HG02759 (cell line): ENCODE results near the gene LRCOL1.
"Not testable (repeated sequence)": the region's sequence is repeated elsewhere in the genome, so short reads cannot be mapped to it uniquely, and the experiment has no call there.

Experiments
- ATAC-seq: cut with Tn5 transposase; IDR thresholded peaks from one replicate; pipeline ENCODE4 v1.9.1; 2021; ENCODE audit warnings: mild to moderate bottlenecking, moderate library complexity; ENCODE audit not compliant: unreplicated experiment

The LRCOL1 gene

GRCh38 chr12:132602572-132603239 lies 7.7 kb downstream of the LRCOL1 start:
- ATAC-seq: no peak

- ATAC-seq: no peak
Observed at GRCh38 chr12:132601171-132601883, 9.1 kb downstream of the LRCOL1 start.

- ATAC-seq: no peak
Observed at GRCh38 chr12:132600048-132601032, 10.0 kb downstream of the LRCOL1 start.

DNA sequence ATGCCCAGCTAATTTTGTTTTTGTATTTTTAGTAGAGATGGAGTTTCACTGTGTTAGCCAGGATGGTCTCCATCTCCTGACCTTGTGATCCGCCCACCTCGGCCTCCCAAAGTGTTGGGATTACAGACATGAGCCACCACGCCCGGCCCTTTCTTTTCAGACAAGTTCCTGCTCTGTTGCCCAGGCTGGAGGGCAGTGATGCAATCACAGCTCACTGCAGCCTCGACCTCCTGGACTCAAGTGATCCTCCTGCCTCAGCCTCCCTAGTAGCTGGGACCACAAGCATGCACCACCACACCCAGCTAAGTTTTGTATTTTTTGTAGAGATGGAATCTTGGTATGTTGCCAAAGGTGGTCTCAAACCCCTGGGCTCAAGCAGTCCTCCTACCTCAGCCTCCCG lies 10.9 kb downstream of the LRCOL1 start:
- not testable (repeated sequence) for ATAC-seq

DNA sequence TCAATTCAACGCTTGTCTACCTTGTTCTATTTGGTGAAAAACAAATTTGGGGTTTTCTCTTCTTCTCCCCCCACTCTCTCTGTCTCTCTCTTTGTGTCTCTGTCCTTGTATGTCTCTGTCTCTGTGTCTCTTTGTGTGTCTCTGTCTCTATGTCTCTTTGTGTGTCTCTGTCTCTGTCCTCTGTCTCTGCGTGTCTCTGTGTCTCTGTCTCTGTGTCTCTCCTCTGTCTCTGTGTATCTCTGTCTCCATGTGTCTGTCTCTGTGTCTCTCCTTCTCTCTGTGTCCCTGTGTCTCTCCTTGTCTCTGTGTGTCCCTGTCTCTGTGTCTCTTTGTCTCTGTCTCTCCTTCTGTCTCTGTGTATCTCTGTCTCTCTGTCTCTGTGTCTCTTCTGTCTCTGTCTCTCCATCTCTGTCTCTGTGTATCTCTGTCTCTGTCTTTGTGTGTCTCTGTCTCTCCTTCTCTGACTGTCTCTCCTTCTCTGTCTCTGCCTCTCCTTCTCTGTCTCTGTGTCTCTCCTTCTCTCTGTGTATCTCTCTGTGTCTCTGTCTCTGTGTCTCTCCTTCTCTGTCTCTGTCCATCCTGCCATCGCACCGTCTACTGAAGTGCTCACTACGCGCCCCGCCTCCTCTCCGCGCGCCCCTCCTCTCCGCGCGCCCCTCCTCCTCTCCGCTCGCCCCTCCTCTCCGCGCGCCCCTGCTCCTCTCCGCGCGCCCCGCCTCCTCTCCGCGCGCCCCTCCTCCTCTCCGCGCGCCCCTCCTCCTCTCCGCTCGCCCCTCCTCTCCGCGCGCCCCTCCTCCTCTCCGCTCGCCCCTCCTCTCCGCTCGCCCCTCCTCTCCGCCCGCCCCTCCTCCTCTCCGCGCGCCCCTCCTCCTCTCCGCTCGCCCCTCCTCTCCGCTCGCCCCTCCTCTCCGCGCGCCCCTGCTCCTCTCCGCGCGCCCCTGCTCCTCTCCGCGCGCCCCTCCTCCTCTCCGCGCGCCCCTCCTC lies 12.8 kb downstream of the LRCOL1 start:
- no peak for ATAC-seq

GRCh38 chr12:132596016-132596415 lies 14.4 kb downstream of the LRCOL1 start:
- ATAC-seq: no peak

DNA sequence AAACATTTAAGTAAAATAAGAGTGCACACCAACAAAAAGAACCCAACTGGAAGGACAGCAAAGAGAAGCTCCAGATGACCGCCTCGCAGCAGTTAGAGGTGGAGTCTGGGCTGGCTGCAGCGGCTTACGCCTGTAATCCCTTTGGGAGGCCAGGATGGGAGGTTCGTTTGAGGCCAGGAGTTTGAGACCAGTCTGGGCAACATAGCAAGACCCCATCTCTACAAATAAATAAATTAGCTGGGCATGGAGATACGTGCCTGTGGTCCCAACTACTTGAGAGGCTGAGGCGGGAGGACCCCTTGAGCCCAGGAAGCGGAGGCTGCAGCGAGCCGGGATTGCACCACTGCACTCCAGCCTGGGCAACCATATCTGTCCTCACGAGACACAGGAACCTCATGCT lies 15.2 kb downstream of the LRCOL1 start:
- ATAC-seq: no peak

- ATAC-seq: peak; percentile 84
Observed at GRCh38 chr12:132593938-132594358, 16.4 kb downstream of the LRCOL1 start.

GRCh38 chr12:132593521-132593920 lies 16.9 kb downstream of the LRCOL1 start:
- no peak for ATAC-seq

GRCh38 chr12:132593071-132593470 lies 17.3 kb downstream of the LRCOL1 start:
- ATAC-seq: no peak

- no peak for ATAC-seq
Observed at GRCh38 chr12:132592282-132592970, 18.0 kb downstream of the LRCOL1 start.

- no peak for ATAC-seq
Observed at GRCh38 chr12:132591107-132591935, 19.1 kb downstream of the LRCOL1 start.

DNA sequence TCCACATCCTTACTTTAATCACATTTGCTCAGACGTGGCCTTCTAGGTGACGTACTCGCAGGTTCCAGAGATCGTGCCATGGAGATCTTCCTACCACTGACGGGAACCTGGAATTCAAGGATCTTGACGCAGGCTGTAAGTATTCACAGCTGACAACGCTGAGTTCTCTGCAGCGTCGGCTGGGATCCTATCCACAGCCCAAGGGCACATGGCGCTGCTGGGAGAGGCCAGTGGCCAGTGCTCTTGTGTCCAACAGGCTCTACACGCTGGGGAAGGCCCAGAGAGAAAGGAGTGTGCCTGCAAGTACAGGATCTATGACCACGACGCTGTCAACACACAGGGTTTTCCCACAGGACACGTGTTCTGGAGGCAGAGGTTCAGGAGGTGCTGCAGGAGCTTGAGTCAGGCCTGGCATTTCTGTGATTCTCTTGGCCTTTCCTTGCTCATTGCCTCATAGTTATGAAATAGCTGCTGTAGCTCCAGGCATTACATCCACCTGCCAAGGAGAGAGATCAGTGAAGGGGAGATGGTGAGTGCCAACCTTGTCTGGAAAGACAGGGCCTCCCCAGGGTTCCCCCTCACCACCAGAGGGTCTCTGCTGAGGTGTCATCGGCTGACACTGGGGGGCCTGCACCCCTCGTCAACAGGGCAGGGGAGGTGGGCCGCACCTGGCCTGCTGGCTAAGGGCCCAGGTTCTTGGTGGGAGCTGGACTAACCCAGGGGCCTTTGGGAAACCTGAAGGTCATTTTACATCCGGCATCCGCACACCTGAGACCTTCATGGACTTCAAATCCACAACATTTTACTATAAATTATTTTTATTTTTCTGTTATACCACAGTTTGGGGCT lies 21.3 kb downstream of the LRCOL1 start:
- ATAC-seq: no peak

- ATAC-seq: no peak
Observed at GRCh38 chr12:132588319-132588718, 22.1 kb downstream of the LRCOL1 start.

GRCh38 chr12:132587781-132588180 lies 22.6 kb downstream of the LRCOL1 start:
- no peak for ATAC-seq

DNA sequence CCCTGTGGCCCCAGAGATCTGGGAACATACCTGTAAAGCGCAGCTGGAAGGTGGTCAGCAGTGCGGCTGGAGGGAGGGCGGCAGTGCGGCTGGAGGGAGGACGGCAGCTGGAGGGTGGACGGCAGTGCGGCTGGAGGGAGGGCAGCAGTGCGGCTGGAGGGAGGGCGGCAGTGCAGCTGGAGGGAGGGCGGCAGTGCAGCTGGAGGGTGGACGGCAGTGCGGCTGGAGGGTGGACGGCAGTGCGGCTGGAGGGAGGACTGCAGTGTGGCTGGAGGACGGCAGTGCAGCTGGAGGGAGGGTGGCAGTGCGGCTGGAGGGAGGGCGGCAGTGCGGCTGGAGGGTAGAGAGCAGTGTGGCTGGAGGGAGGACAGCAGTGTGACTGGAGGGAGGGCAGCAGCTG lies 23.5 kb downstream of the LRCOL1 start:
- ATAC-seq: no peak

- ATAC-seq: no peak
Observed at GRCh38 chr12:132585177-132585576, 25.2 kb downstream of the LRCOL1 start.

GRCh38 chr12:132584429-132584828 lies 26.0 kb downstream of the LRCOL1 start:
- ATAC-seq: no peak
